HCT116 (cell line): ENCODE results near the gene FAM89B.
A peak's percentile ranks its signal among the peaks of the same experiment; 100 is the strongest.

Experiments
- ATF3 ChIP-seq: IDR thresholded peaks from 2 replicates; pipeline ENCODE4 v1.6.1; 2012
- CBX3 ChIP-seq: IDR thresholded peaks from 2 replicates; pipeline ENCODE4 v1.6.1; 2012; ENCODE audit warnings: low read depth
- CTCF ChIP-seq, 3 experiments: fragments of 200-600 bp in 1 of 3; sonication (generic) in 1 of 3; IDR thresholded peaks in 2 of 3; conservative IDR thresholded peaks in 1 of 3; 2 replicates each; pipeline ENCODE4 v1.5.1; 2012 to 2017; ENCODE audit warnings: low read depth in 2 of 3, low read length in 2 of 3, antibody characterized with exemption in 1 of 3, borderline replicate concordance in 1 of 3, control low read depth in 1 of 3, mild to moderate bottlenecking in 1 of 3, mixed read lengths in 1 of 3, mixed run types in 1 of 3, moderate library complexity in 1 of 3; ENCODE audit not compliant: insufficient read depth in 1 of 3
- ELF1 ChIP-seq: IDR thresholded peaks from 2 replicates; pipeline ENCODE4 v1.6.1; 2012; ENCODE audit warnings: low read depth, borderline replicate concordance
- EZH2 ChIP-seq: fragments of 200-600 bp; sonication (generic); IDR thresholded peaks from 2 replicates; pipeline ENCODE4 v1.6.1; 2017; ENCODE audit warnings: antibody characterized with exemption, mixed run types
- EZH2phosphoT487 ChIP-seq: fragments of 200-600 bp; IDR thresholded peaks from 2 replicates; pipeline ENCODE4 v1.6.1; 2018; ENCODE audit warnings: antibody characterized with exemption, borderline replicate concordance
- JUND ChIP-seq: IDR thresholded peaks from 2 replicates; pipeline ENCODE4 v1.6.1; 2012
- POLR2A ChIP-seq: IDR thresholded peaks from 2 replicates; pipeline ENCODE4 v1.7.0; 2011; ENCODE audit warnings: borderline replicate concordance; ENCODE audit not compliant: insufficient read depth, insufficient read length; ENCODE audit errors: extremely low read depth
- POLR2AphosphoS5 ChIP-seq: IDR thresholded peaks from 2 replicates; pipeline ENCODE4 v1.6.1; 2011; ENCODE audit warnings: mild to moderate bottlenecking, low read depth, low read length, moderate library complexity
- REST ChIP-seq: IDR thresholded peaks from 2 replicates; pipeline ENCODE4 v1.6.1; 2012; ENCODE audit warnings: low read depth
- SIN3A ChIP-seq: IDR thresholded peaks from 2 replicates; pipeline ENCODE4 v1.6.1; 2012; ENCODE audit warnings: low read depth
- TCF7L2 ChIP-seq: IDR thresholded peaks from 2 replicates; pipeline ENCODE4 v1.7.0; 2011; ENCODE audit warnings: borderline replicate concordance, inconsistent platforms; ENCODE audit not compliant: insufficient read depth, insufficient read length; ENCODE audit errors: extremely low read depth
- ZBTB33 ChIP-seq: IDR thresholded peaks from 2 replicates; pipeline ENCODE4 v1.6.1; 2011; ENCODE audit warnings: mild to moderate bottlenecking, low read length, moderate library complexity; ENCODE audit not compliant: insufficient replicate concordance; ENCODE audit errors: extremely low read depth
- ZNF274 ChIP-seq: fragments of 200-500 bp; sonication (Bioruptor generic); IDR thresholded peaks from 2 replicates; pipeline ENCODE4 v1.6.1; 2014; ENCODE audit warnings: mild to moderate bottlenecking, low read depth, low read length, inconsistent platforms

- TF ChIP-seq EZH2 = no peak
- TF ChIP-seq CTCF (IDR thresholded peaks at IDR 0.05 in 2 of 3, conservative IDR thresholded peaks at IDR 0.05 in 1 of 3; ENCODE audit: borderline replicate concordance in 1 of 3, insufficient read depth in 1 of 3, low read depth in 2 of 3, low read length in 2 of 3) = no peak
- TF ChIP-seq SIN3A = no peak
- TF ChIP-seq POLR2A = peak; percentile 29
- no peak for TF ChIP-seq EZH2phosphoT487
- TF ChIP-seq CBX3 = no peak
- TF ChIP-seq ZBTB33 = no peak
- no peak for TF ChIP-seq REST
- TF ChIP-seq JUND = no peak
- TF ChIP-seq POLR2AphosphoS5 = 0 out of 2 replicates have a peak, but pooled peaks have one; percentile 49
- no peak for TF ChIP-seq ATF3
- TF ChIP-seq ELF1 = no peak
- no peak for TF ChIP-seq ZNF274
- no peak for TF ChIP-seq TCF7L2
These were observed 3.4 kb downstream of the FAM89B start, which contains the start of gene EHBP1L1 for GRCh38 chr11:65575568-65576231.
